HG03064 (cell line): ENCODE results near the gene ZNF331.

Experiments
- ATAC-seq: cut with Tn5 transposase; IDR thresholded peaks from one replicate; pipeline ENCODE4 v1.9.1; 2021; ENCODE audit warnings: low read depth; ENCODE audit not compliant: unreplicated experiment

Gene ZNF331

GRCh38 chr19:53624771-53625545, 87.0 kb downstream of the ZNF331 start:
- ATAC-seq: no peak

DNA sequence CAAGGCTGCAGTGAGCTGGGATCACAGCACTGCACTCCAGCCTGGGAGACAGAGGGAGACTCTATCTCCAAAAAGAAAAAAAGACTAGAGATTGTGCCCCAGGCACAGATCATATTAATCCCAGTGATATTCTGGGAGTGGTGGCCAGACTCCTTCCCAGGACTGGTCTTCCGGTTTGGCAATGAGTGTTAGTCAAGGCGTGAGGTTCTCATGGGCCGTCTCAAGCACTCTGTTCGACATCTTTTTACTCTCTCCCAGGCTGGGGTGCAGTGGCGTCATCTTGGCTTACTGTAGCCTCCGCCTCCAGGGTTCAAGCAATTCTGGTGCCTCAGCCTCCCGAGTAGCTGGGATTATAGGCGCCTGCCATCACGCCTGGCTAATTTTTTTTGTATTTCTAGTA, 88.5 kb downstream of the ZNF331 start:
- ATAC-seq: no peak

DNA sequence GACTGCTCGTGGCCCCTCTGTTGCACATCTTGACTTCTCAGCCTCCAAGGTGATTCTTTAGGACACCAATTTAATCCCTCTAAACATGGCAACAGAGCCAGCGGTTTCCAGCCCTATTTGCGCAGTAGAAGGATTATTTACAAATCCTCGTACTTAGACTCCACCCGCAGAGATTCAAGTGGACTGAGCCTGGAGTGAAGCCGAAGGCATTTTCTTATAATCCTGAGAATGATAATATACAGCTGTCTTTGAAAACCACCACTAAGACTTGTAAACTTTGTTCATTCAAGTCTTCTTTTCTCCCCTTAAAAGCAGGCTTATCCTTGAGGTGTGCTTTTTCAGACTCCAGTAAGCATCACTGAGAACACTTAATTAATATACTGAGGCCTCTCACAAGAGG, 89.0 kb downstream of the ZNF331 start:
- no peak for ATAC-seq
